Activated CD4-positive, alpha-beta T cell treated with anti-CD3 and anti-CD28 coated beads for 36 hours (primary cell): Measurements from ENCODE around the gene UBA3. TPM values are rescaled to one million over a fixed set of nuclear protein-coding genes. Genes with fewer than 3 reads are reported as not detected.
A peak's percentile ranks its signal among the peaks of the same experiment; 100 is the strongest.

ENCODE experiments used
- ATAC-seq: fragments of 200-7000 bp; cut with Tn5 transposase; one replicate; pipeline ENCODE4 v1.10.0; 2021; ENCODE audit warnings: mild to moderate bottlenecking, moderate library complexity
- CTCF ChIA-PET: fragments of 350-600 bp; sonication (Branson Sonifier 250); formaldehyde crosslinking; loops from one replicate; lab custom pipeline; 2021; ENCODE audit warnings: antibody characterized with exemption; lab: Charles Lee
- POLR2A ChIA-PET: fragments of 350-600 bp; sonication (Branson Sonifier 250); formaldehyde crosslinking; loops from one replicate; lab custom pipeline; 2021; ENCODE audit warnings: antibody characterized with exemption, inconsistent platforms; lab: Charles Lee
- DNase-seq: peaks from one replicate; pipeline ENCODE4 v3.0.0-alpha.2; 2020
- H3K27ac Mint-ChIP-seq: one replicate; pipeline ENCODE4 v1.8.0; 2021; ENCODE audit warnings: mixed read lengths
- H3K27me3 Mint-ChIP-seq: one replicate; pipeline ENCODE4 v1.8.0; 2021; ENCODE audit warnings: mixed read lengths
- H3K36me3 Mint-ChIP-seq: one replicate; pipeline ENCODE4 v1.8.0; 2021; ENCODE audit warnings: low read depth, mixed read lengths
- H3K4me1 Mint-ChIP-seq: one replicate; pipeline ENCODE4 v1.8.0; 2021; ENCODE audit warnings: mixed read lengths
- H3K4me3 Mint-ChIP-seq: one replicate; pipeline ENCODE4 v1.8.0; 2021; ENCODE audit warnings: mild to moderate bottlenecking, moderate library complexity, mixed read lengths
- H3K9me3 Mint-ChIP-seq: one replicate; pipeline ENCODE4 v1.8.0; 2021; ENCODE audit warnings: low read depth, mixed read lengths
- intact Hi-C, 2 experiments: fragments of 100-400 bp; cut with DNase I in 1 of 2; cut with micrococcal nuclease in 1 of 2; formaldehyde crosslinking; loops; one replicate each; pipeline versions ENCODE4 v1.14.2 to v1.15.1; 2022 to 2024; cut with DNase I, micrococcal nuclease
- total RNA-seq, 2 experiments: library from RNA; stranded (reverse); gene quantifications; one replicate each; pipeline ENCODE4 v1.2.3, GENCODE V29; 2021

Gene UBA3
- total RNA-seq, 2 experiments from 2014 or later = 59.5 to 72.2 TPM

DNA sequence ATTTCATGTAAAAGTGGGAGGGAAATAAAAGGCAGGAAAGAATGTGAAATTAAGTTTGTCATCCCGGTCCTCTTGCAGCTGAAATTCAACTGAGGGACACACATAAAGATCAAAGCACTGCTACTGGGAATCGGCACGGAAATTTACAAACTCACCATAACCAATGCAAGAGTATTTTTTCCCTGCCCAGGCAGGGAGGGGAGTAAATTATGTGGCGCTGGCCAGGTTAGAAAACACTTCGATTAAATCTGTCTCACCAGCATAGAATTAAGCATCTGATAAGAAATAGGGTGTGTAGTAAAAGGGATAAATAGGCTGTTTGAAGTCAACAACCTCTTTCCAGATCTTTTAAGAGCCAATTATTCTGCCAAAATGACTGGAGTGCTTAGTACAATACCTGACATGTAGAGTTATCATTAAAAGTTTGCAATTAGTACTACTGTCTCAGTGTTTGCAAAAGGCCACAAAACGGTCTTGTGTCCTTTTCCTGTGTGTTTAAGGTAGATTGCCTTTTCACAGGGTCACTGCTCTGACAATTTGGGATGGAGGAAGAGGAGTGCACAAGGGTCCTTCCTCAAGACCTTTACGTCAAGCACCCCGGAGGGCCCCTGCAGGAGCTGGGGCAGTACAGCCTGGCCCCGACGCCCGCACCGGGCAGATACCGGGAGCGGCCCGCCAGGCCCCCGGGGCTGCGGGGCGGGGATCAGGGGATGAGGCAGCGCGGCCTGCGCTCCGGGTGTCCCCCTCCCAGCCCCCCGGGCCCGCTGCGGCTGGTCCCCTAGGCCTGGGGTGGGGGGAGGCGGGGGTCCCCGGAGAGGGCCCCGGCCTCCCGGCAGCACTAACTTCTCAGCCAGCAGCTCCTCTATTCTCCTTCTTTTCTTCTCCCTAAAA is 651 bp downstream of the UBA3 start:
- Mint-ChIP-seq H3K36me3 (peaks cover 18% of the 10 kb centered on the region), H3K4me1 (peaks cover 64% of the 10 kb centered on the region), H3K27ac (peak overlapping the region; percentile 91), H3K4me3 (peak overlapping the region; percentile 80), H3K27me3 (no peaks in the 10 kb centered on the region), H3K9me3 (no peaks in the 10 kb centered on the region)
- ChIA-PET CTCF (interaction anchor here (0.7 to 1.4 kb wide), 2 partner anchors 10 to 17 kb away, joined by 3 to 4 read pairs; no protein-coding TSS in a partner anchor), POLR2A (interaction anchor here (0.5 kb wide), 1 partner anchor 13 kb away, joined by 4 read pairs; no protein-coding TSS in a partner anchor)
- intact Hi-C loops = loop anchor here (1.0 to 10.0 kb wide), 4 partner anchors 27 to 1985 kb away; partner anchors contain the start of genes TMF1 (in 2 of the 2), EOGT (in 1 of the 2) and SUCLG2 (in 1 of the 2)
- DNase-seq (peak; percentile 41), ATAC-seq (no peak)

DNA sequence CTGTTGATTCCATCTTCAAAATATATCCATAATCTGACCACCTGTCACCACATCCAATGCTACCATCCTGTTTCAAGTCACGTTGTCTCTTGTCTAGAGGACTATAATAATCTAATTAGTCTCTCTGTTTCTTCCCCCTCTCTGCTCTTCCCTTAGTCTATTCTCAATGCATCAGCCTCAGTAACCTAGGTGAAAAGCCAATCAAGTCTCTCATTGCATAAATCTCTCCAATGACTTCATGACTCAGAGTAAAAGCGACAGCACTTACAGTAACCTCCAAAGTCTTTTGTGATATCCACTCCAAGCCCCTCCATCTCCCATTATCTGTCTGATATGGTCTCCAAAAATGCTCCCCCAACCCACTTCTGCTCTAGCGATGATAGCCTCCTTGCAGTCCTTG is 7.2 kb downstream of the UBA3 start:
- H3K27me3 Mint-ChIP-seq = no peaks in the 10 kb centered on the region
- DNase-seq = no peak
- H3K4me3 Mint-ChIP-seq = no peak overlapping the region
- no peaks in the 10 kb centered on the region for H3K9me3 Mint-ChIP-seq
- POLR2A ChIA-PET = no interaction called here
- peaks cover 37% of the 10 kb centered on the region for H3K36me3 Mint-ChIP-seq
- peaks cover 31% of the 10 kb centered on the region for H3K4me1 Mint-ChIP-seq
- CTCF ChIA-PET = no interaction called here
- H3K27ac Mint-ChIP-seq = peak overlapping the region; percentile 1
- intact Hi-C loops = no loop called here
- ATAC-seq = peak; percentile 83

GRCh38 chr3:69066121-69066520 is 14.0 kb downstream of the UBA3 start:
- H3K27ac Mint-ChIP-seq = peak overlapping the region; percentile 74
- CTCF ChIA-PET = interaction anchor here (1.6 to 3.4 kb wide), 2 partner anchors 9 to 13 kb away, joined by 5 to 25 read pairs; partner anchors contain the start of gene TMF1
- peak; percentile 18 for ATAC-seq
- no peaks in the 10 kb centered on the region for H3K9me3 Mint-ChIP-seq
- no peak for DNase-seq
- POLR2A ChIA-PET = interaction anchor here (0.6 to 0.8 kb wide), 2 partner anchors 8 to 13 kb away, joined by 4 read pairs; no protein-coding TSS in a partner anchor
- no peak overlapping the region for H3K4me3 Mint-ChIP-seq
- intact Hi-C loops = no loop called here
- H3K4me1 Mint-ChIP-seq = peaks cover 32% of the 10 kb centered on the region
- H3K27me3 Mint-ChIP-seq = no peaks in the 10 kb centered on the region
- peaks cover 31% of the 10 kb centered on the region for H3K36me3 Mint-ChIP-seq

DNA sequence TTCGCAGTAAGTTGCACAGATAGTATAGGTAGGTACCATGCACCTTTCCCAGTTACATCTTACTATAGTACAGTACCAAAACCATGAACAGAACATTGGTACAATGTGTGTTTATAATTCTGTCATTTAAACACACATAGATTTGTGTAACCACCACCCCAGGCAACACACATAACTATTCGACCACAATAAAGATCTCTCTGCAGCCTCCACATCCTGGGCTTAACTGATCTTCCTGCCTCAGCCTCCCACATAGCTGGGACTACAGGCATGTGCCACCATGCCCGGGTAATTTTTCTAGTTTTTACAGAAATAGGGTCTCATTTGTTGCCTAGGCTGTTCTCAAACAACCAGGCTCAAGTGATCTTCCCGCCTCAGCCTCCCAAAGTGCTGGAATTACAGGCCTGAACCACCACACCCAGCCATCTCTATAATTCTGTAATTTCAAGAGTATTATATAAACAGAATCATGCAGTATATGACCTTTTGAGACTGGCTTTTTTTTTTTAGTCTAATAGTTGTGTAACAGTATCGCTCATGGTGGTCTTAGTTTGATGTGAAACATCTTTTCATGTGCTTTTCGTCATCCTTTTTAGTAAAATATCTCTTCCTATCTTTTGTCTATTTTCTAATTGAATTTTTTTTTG is 14.7 kb downstream of the UBA3 start:
- Mint-ChIP-seq H3K4me3 (no peak overlapping the region), H3K27me3 (no peaks in the 10 kb centered on the region), H3K4me1 (peaks cover 28% of the 10 kb centered on the region), H3K9me3 (peaks cover 3% of the 10 kb centered on the region), H3K36me3 (peaks cover 30% of the 10 kb centered on the region), H3K27ac (peak overlapping the region; percentile 74)
- DNase-seq (no peak), ATAC-seq (peak; percentile 81)
- POLR2A ChIA-PET = interaction anchor here (0.7 kb wide), 1 partner anchor 1493 kb away, joined by 3 read pairs; no protein-coding TSS in a partner anchor
- intact Hi-C loops = no loop called here
- CTCF ChIA-PET = interaction anchor here (0.6 to 3.4 kb wide), 5 partner anchors 8 to 350 kb away, joined by 3 to 25 read pairs (median 3); partner anchors contain the start of gene TMF1

DNA sequence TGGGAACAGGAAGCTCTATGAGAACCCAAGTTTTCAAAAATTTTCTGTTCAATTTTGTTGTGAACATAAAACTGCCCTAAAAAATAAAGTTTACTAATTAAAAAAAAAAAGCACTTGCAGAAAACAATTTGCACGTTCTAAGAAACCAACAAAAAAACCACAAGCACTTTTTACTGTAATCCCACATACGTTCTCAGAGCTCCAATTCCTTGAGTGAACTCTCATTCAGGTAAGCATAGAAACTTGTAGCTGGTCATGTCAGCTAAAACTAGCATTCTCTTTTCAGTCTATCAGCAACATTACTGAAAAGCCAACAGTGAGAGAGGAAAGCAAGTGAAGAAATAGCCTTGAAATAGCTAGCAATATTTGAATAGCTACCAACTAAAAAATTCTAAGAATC is 16.5 kb downstream of the UBA3 start:
- Mint-ChIP-seq H3K4me3 (no peak overlapping the region), H3K27me3 (no peaks in the 10 kb centered on the region), H3K9me3 (peaks cover 3% of the 10 kb centered on the region), H3K27ac (no peak overlapping the region), H3K4me1 (peaks cover 44% of the 10 kb centered on the region), H3K36me3 (peaks cover 43% of the 10 kb centered on the region)
- ATAC-seq = no peak
- ChIA-PET POLR2A (no interaction called here), CTCF (interaction anchor here (0.9 to 3.4 kb wide), 6 partner anchors 11 to 173 kb away, joined by 3 to 25 read pairs (median 4); partner anchors contain the start of gene TMF1)
- intact Hi-C loops = no loop called here
- DNase-seq = no peak

DNA sequence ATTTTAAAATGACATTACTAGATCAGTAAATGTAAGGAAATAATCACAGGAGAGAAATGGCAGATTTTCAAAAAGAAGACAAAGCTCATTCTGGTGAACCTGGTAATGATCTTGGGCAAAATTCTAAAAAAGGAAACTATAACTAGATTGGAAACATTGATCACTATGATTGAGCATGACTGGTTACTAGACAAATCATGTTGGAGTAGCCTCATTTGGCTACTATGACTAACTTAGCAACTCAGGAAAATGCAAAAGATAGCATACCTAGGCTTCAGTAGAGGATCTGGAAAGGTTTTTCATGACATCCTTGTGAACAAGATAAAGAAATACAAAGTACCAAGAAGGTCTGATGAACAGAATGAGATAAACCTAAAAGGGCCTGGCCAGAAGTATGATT is 20.5 kb downstream of the UBA3 start:
- no peaks in the 10 kb centered on the region for H3K27me3 Mint-ChIP-seq
- no peak overlapping the region for H3K4me3 Mint-ChIP-seq
- H3K9me3 Mint-ChIP-seq = peaks cover 3% of the 10 kb centered on the region
- peaks cover 53% of the 10 kb centered on the region for H3K36me3 Mint-ChIP-seq
- peak overlapping the region; percentile 76 for H3K27ac Mint-ChIP-seq
- intact Hi-C loops = no loop called here
- no peak for DNase-seq
- peaks cover 35% of the 10 kb centered on the region for H3K4me1 Mint-ChIP-seq
- CTCF ChIA-PET = interaction anchor here (0.6 to 1.0 kb wide), 3 partner anchors 9 to 21 kb away, joined by 3 to 5 read pairs (median 3); no protein-coding TSS in a partner anchor
- ATAC-seq = peak; percentile 78
- POLR2A ChIA-PET = no interaction called here

GRCh38 chr3:69058947-69059224 is 21.3 kb downstream of the UBA3 start:
- ATAC-seq (peak; percentile 13), DNase-seq (no peak)
- H3K4me1 Mint-ChIP-seq = peaks cover 28% of the 10 kb centered on the region
- ChIA-PET POLR2A (no interaction called here), CTCF (interaction anchor here (0.7 to 1.1 kb wide), 3 partner anchors 11 to 54 kb away, joined by 3 to 6 read pairs (median 3); no protein-coding TSS in a partner anchor)
- no peaks in the 10 kb centered on the region for H3K27me3 Mint-ChIP-seq
- peaks cover 55% of the 10 kb centered on the region for H3K36me3 Mint-ChIP-seq
- H3K27ac Mint-ChIP-seq = peak overlapping the region; percentile 76
- H3K4me3 Mint-ChIP-seq = no peak overlapping the region
- H3K9me3 Mint-ChIP-seq = peaks cover 3% of the 10 kb centered on the region
- intact Hi-C loops = no loop called here

DNA sequence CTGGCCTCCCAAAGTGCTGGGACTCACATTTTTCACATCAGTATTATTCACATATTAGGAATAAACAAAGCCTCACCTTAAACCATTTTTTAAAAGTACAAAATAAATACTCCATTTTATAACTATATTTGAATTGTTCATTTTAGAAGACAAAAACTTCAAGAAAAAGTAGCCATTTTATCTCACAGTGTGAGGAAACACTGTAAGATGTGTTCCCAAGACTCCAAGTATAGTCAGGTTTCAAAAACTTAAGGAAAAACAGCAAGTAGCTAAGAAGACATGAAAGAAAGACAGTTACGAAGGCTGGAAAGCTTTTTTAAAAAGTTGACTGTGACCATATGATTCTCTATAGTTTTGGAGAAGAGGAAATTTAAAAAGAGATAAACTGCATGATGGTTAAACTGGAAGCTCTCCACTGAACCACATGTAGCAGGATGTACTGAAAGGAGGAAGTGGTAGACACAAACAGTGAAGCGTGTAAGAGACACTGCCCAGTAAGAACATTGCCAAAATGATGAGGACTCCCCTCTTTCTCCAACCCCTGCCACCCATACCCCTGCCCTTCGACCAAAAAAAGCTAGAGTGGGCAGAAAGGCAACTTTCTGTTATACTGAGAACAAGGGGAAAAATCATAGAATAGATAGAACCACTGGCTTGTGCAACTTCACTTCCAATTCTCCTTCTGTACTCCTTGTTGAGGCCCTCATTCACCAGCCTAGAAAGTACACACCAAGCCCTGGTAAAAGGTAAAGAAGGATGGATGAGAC is 21.8 kb downstream of the UBA3 start:
- Mint-ChIP-seq H3K9me3 (peaks cover 3% of the 10 kb centered on the region), H3K27me3 (no peaks in the 10 kb centered on the region), H3K27ac (peak overlapping the region; percentile 76), H3K4me1 (peaks cover 24% of the 10 kb centered on the region), H3K4me3 (no peak overlapping the region), H3K36me3 (peaks cover 55% of the 10 kb centered on the region)
- intact Hi-C loops = no loop called here
- ChIA-PET POLR2A (interaction anchor here (0.7 kb wide), 1 partner anchor 8 kb away, joined by 4 read pairs; no protein-coding TSS in a partner anchor), CTCF (interaction anchor here (0.7 to 1.2 kb wide), 4 partner anchors 11 to 55 kb away, joined by 3 to 6 read pairs (median 3); no protein-coding TSS in a partner anchor)
- DNase-seq (no peak), ATAC-seq (peak; percentile 79)

GRCh38 chr3:69052472-69052898 is 27.7 kb downstream of the UBA3 start:
- peak overlapping the region; percentile 99 for H3K4me3 Mint-ChIP-seq
- DNase-seq = no peak
- no peaks in the 10 kb centered on the region for H3K27me3 Mint-ChIP-seq
- no peaks in the 10 kb centered on the region for H3K9me3 Mint-ChIP-seq
- ATAC-seq = peak; percentile 5
- H3K27ac Mint-ChIP-seq = peak overlapping the region; percentile 98
- CTCF ChIA-PET = interaction anchor here (1.1 to 4.5 kb wide), 9 partner anchors 12 to 68 kb away, joined by 3 to 25 read pairs (median 5); no protein-coding TSS in a partner anchor
- intact Hi-C loops = loop anchor here (1.0 kb wide), 4 partner anchors 19 to 39 kb away; partner anchors contain the start of genes ARL6IP5 (in 2 of the 2), UBA3 (in 2 of the 2) and EOGT (in 1 of the 2)
- POLR2A ChIA-PET = interaction anchor here (0.6 to 1.5 kb wide), 4 partner anchors 8 to 32 kb away, joined by 4 to 7 read pairs (median 5); partner anchors contain the start of gene ARL6IP5
- H3K4me1 Mint-ChIP-seq = peaks cover 38% of the 10 kb centered on the region
- peaks cover 39% of the 10 kb centered on the region for H3K36me3 Mint-ChIP-seq
